GM23248 (cell line): ENCODE measurements around the gene FBXO44. TPM values are rescaled to one million over a fixed set of nuclear protein-coding genes. Genes with fewer than 3 reads are reported as not detected.

Experiments used
- DNase-seq: peaks from one replicate; pipeline ENCODE4 v3.0.0-alpha.2; 2015
- H2AFZ ChIP-seq: fragments of 200-600 bp; sonication (generic); 2 replicates; pipeline ENCODE4 v1.6.1; 2016; ENCODE audit warnings: antibody characterized with exemption
- H3F3A ChIP-seq: fragments of 200-600 bp; sonication (generic); 2 replicates; pipeline ENCODE4 v1.6.1; 2016; ENCODE audit warnings: mild to moderate bottlenecking, antibody characterized with exemption, mixed run types; ENCODE audit not compliant: insufficient read depth
- H3K27ac ChIP-seq: fragments of 200-600 bp; sonication (generic); 2 replicates; pipeline ENCODE4 v1.5.1; 2016; ENCODE audit warnings: mild to moderate bottlenecking
- H3K27me3 ChIP-seq: fragments of 200-600 bp; sonication (generic); replicated peaks from 2 replicates; pipeline ENCODE4 v1.6.1; 2016; ENCODE audit warnings: mild to moderate bottlenecking; ENCODE audit not compliant: insufficient read depth
- H3K36me3 ChIP-seq: fragments of 200-600 bp; sonication (generic); 2 replicates; pipeline ENCODE4 v1.6.1; 2016; ENCODE audit warnings: low read depth, mild to moderate bottlenecking
- H3K4me1 ChIP-seq: fragments of 200-600 bp; sonication (generic); 2 replicates; pipeline ENCODE4 v1.6.1; 2016; ENCODE audit warnings: mild to moderate bottlenecking; ENCODE audit not compliant: insufficient read depth
- H3K4me2 ChIP-seq: fragments of 200-600 bp; sonication (generic); one replicate; pipeline ENCODE4 v1.6.1; 2016; ENCODE audit warnings: mild to moderate bottlenecking; ENCODE audit not compliant: unreplicated experiment
- H3K4me3 ChIP-seq: fragments of 200-600 bp; sonication (generic); 2 replicates; pipeline ENCODE4 v1.5.1; 2016; ENCODE audit warnings: mild to moderate bottlenecking
- H3K79me2 ChIP-seq: fragments of 200-600 bp; sonication (generic); 2 replicates; pipeline ENCODE4 v1.6.1; 2016; ENCODE audit warnings: mild to moderate bottlenecking; ENCODE audit not compliant: insufficient read depth
- H3K9ac ChIP-seq: fragments of 200-600 bp; sonication (generic); 2 replicates; pipeline ENCODE4 v1.6.1; 2016; ENCODE audit warnings: mild to moderate bottlenecking
- H3K9me2 ChIP-seq: fragments of 200-600 bp; sonication (generic); 2 replicates; pipeline ENCODE4 v1.6.1; 2016; ENCODE audit warnings: mixed run types, mild to moderate bottlenecking, moderate library complexity; ENCODE audit not compliant: insufficient read depth
- H3K9me3 ChIP-seq: fragments of 200-600 bp; sonication (generic); one replicate; pipeline ENCODE4 v1.6.1; 2017; ENCODE audit warnings: low read depth
- H4K20me1 ChIP-seq: fragments of 200-600 bp; sonication (generic); 2 replicates; pipeline ENCODE4 v1.6.0; 2016; ENCODE audit not compliant: insufficient read depth
- EZH2 ChIP-seq: fragments of 200-600 bp; sonication (generic); IDR thresholded peaks from 2 replicates; pipeline ENCODE4 v1.6.1; 2018; ENCODE audit warnings: antibody characterized with exemption, mild to moderate bottlenecking; ENCODE audit not compliant: insufficient read depth, poor library complexity, severe bottlenecking
- EZH2phosphoT487 ChIP-seq: fragments of 200-600 bp; sonication (generic); IDR thresholded peaks from 2 replicates; pipeline ENCODE4 v1.6.1; 2018; ENCODE audit warnings: antibody characterized with exemption, moderate library complexity, mild to moderate bottlenecking, low read depth; ENCODE audit not compliant: insufficient read depth
- WGBS, 2 experiments: methylation state at CpG; one replicate each; pipeline ENCODE4 v1.1.6; 2015 to 2017; ENCODE audit warnings: low lambda C conversion rate in 2 of 2, low coverage in 1 of 2; ENCODE audit errors: missing lambda C conversion rate in 2 of 2; 5-methylcytosine and 5-hydroxymethylcytosine counted together
- in situ Hi-C: fragments of 300-500 bp; cut with MboI; formaldehyde crosslinking; loops from 2 replicates; pipeline ENCODE4 v1.15.0; 2020
- polyA plus RNA-seq: library from polyadenylated mRNA; unstranded; fragments of >200 nt; fragmentation: Nextera tagmentation; extraction: Ambion mirVana; gene quantifications from 2 replicates; pipeline ENCODE4 v1.2.1, GENCODE V29; 2016
- total RNA-seq: library from RNA; depleted of rRNA; stranded (reverse); fragments of >200 nt; shearing (Covaris generic); gene quantifications from 2 replicates; pipeline ENCODE4 v1.2.3, GENCODE V29; 2014

FBXO44 gene
- total and polyA plus RNA-seq, 2 experiments from 2014 or later: 19.4 to 20.6 TPM

DNA sequence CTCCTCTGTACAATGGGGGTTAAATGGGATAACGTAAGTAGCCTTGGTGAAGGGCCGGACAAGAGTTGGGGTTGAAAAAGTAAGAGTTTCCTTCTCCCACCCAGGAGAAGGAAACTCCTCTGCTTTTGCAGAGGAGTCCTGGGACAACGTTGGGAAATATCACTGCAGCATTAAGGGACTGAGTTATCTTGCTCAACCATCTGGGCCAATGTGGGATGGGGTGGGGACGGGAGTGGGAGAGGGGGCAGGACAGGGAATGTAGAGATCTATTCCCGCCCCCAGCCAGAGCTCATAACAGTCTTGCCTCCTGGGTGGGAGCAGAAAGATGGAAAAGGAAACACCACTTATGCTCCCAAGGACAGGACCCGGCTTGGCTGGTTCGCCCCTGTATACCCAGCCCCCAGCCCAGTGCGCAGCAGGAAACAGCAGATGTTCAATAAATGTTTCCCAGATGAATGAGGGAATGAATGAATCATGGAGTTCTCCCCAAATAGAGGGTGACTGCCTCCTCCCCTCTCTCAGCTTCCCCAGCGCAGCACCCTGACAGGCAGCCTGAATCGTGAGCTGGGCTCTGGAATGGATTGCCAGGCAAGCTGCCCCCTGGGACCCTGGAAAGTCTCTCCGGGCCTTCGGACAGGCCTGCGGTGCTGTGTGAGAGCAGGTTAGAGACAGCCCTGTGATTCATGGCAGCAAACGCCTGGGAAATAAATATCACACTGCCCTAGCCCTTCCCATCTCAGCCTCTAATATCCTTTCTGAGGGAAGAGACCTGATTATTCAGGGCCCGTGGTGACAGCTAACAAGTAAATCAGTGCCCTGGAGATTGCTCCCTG lies 25.3 kb upstream of the FBXO44 start:
- Histone ChIP-seq H3K4me1 (no peaks in the 10 kb centered on the region), H3F3A (no peaks in the 10 kb centered on the region), H3K9ac (no peak overlapping the region), H3K27ac (no peak overlapping the region), H3K36me3 (no peaks in the 10 kb centered on the region), H4K20me1 (no peaks in the 10 kb centered on the region), H3K9me3 (no peaks in the 10 kb centered on the region), H3K4me3 (no peak overlapping the region), H3K4me2 (no peak overlapping the region), H2AFZ (no peak overlapping the region), H3K9me2 (no peaks in the 10 kb centered on the region), H3K27me3 (peaks cover 3% of the 10 kb centered on the region), H3K79me2 (no peaks in the 10 kb centered on the region)
- in situ Hi-C loops: loop anchor here (10.0 kb wide), 2 partner anchors 385 to 595 kb away; no protein-coding TSS in a partner anchor
- WGBS, 2 experiments: 1 to 6% methylated on average over 14 to 15 of the region's 15 CpGs
- no peak for TF ChIP-seq EZH2phosphoT487
- no peak for TF ChIP-seq EZH2
- no peak for DNase-seq

DNA sequence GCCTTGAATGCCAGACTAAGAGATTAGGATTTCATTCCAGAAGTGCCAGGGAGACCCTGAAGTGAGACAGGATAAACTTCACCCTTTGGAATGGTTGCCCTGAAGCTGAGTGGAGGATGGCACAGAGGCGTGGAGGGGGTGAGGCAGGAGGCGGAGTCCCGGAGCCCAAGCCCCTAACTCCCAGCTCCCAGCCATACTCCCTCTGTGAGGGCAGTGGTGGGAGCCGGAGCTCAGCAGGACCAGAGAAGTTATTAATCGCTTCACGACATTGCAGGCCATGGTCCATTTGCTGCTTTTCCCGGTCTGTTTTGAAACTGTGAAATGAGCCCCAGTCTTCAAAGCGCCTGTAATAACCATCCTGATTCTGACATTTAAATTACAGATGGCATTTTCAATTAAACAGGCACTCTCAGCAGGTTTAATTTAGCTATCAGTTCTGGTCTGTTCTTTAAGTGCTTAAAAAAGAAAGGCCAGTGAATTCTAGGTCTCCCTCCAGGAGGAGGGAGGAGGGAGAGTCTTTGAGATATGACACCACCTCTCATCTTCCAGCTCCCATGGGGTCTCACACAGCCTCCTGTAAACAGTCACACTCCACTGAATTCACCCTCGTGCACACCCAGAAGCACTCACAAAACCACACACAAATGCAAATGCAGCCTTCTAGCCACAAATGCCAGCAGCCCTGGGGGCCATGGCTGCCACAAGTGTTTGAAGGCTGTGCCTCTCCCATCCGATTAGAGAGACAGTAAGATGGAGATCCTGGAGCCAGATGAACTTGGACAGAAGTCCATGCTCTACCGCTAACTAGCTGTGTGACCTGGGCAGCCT lies 20.1 kb upstream of the FBXO44 start:
- Histone ChIP-seq H3K27ac (no peak overlapping the region), H3K4me2 (no peak overlapping the region), H3K36me3 (no peaks in the 10 kb centered on the region), H3K79me2 (no peaks in the 10 kb centered on the region), H3K9ac (no peak overlapping the region), H3K9me3 (no peaks in the 10 kb centered on the region), H3F3A (no peaks in the 10 kb centered on the region), H3K27me3 (peaks cover 15% of the 10 kb centered on the region), H2AFZ (no peak overlapping the region), H3K4me1 (no peaks in the 10 kb centered on the region), H3K9me2 (no peaks in the 10 kb centered on the region), H3K4me3 (no peak overlapping the region), H4K20me1 (no peaks in the 10 kb centered on the region)
- in situ Hi-C loops: loop anchor here (10.0 kb wide), 2 partner anchors 390 to 600 kb away; no protein-coding TSS in a partner anchor
- no peak for DNase-seq
- TF ChIP-seq EZH2 (no peak), EZH2phosphoT487 (no peak)
- WGBS, 2 experiments: 53 to 60% methylated on average over 11 of the region's 11 CpGs

DNA sequence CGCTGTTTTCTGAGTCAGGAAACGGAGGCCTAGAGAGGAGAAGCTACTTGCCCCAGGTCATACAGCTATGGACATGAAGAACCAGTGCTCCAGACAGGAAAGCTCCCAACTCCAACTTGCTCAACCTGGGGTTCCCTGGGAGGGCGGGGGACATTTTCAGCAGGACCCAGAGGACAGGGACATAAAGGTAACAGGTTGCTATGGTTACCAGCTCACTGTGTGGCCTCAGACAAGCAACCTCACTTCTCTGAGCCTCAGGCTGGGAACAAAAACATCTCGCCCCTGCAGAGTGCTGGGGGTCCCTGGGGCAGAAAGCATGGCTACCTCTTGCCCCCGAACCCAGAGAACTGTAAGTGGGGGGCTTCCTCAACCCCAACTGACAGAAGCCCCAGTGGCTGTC lies 16.6 kb upstream of the FBXO44 start:
- Histone ChIP-seq H3K4me2 (no peak overlapping the region), H3K9me2 (no peaks in the 10 kb centered on the region), H3K9ac (no peak overlapping the region), H4K20me1 (no peaks in the 10 kb centered on the region), H3K9me3 (no peaks in the 10 kb centered on the region), H3K79me2 (no peaks in the 10 kb centered on the region), H3K27me3 (peaks cover 16% of the 10 kb centered on the region), H2AFZ (no peak overlapping the region), H3K27ac (no peak overlapping the region), H3K36me3 (no peaks in the 10 kb centered on the region), H3K4me3 (no peak overlapping the region), H3K4me1 (no peaks in the 10 kb centered on the region), H3F3A (no peaks in the 10 kb centered on the region)
- TF ChIP-seq EZH2phosphoT487: no peak
- TF ChIP-seq EZH2: no peak
- in situ Hi-C loops: loop anchor here (10.0 kb wide), 2 partner anchors 393 to 603 kb away; no protein-coding TSS in a partner anchor
- WGBS, 2 experiments: 9 to 14% methylated on average over 5 of the region's 5 CpGs
- DNase-seq: no peak

- peaks cover 16% of the 10 kb centered on the region for H3K27me3 ChIP-seq
- H3K36me3 ChIP-seq: no peaks in the 10 kb centered on the region
- H3K4me2 ChIP-seq: no peak overlapping the region
- H3K79me2 ChIP-seq: no peaks in the 10 kb centered on the region
- in situ Hi-C loops: loop anchor here (10.0 kb wide), 2 partner anchors 395 to 605 kb away; no protein-coding TSS in a partner anchor
- no peak overlapping the region for H2AFZ ChIP-seq
- no peak for DNase-seq
- 70 to 79% methylated on average over 4 of the region's 4 CpGs for WGBS, 2 experiments
- no peak overlapping the region for H3K9ac ChIP-seq
- H3K9me2 ChIP-seq: no peaks in the 10 kb centered on the region
- TF ChIP-seq EZH2 (no peak), EZH2phosphoT487 (no peak)
- no peaks in the 10 kb centered on the region for H4K20me1 ChIP-seq
- no peaks in the 10 kb centered on the region for H3K9me3 ChIP-seq
- H3F3A ChIP-seq: no peaks in the 10 kb centered on the region
- H3K27ac ChIP-seq: no peak overlapping the region
- no peak overlapping the region for H3K4me3 ChIP-seq
- no peaks in the 10 kb centered on the region for H3K4me1 ChIP-seq
Measured at GRCh38 chr1:11639372-11639771, 15.3 kb upstream of the FBXO44 start.
